ENCODE measurements around the gene QRICH1. TPM values are rescaled to one million over a fixed set of nuclear protein-coding genes. Genes with fewer than 3 reads are reported as not detected.

QRICH1 gene
- total RNA-seq (2014; rRNA removed; shearing (Covaris generic)), result 58.0 and 75.3 TPM in 2 replicates
- 58.2 and 80.4 TPM in 2 replicates for polyA plus RNA-seq (2015; cell fraction: cytosol; rRNA removed)
- polyA plus RNA-seq (2015; cell fraction: nucleus; rRNA removed), result 356 and 506 TPM in 2 replicates

- in situ Hi-C loops (cut with HindIII; ENCODE audit: low pct_unique_long_range_greater_than_20kb, low sequenced_read_pairs), result no loop called here
Measured at GRCh38 chr3:49093853-49094767, at the start of gene QRICH1. Gene QRICH1 (minus strand): TSS chr3:49094071. CDS start chr3:49077017, 17,054 bp downstream.

GRCh38 chr3:49140080-49140479 lies 46.2 kb upstream of the QRICH1 start:
- no peak for DNase-seq (ENCODE audit: low read depth, low spot score)
- in situ Hi-C loops (cut with HindIII; ENCODE audit: low pct_unique_long_range_greater_than_20kb, low sequenced_read_pairs), result no loop called here

More at GRCh38 chr3:49093853-49094767, at the start of gene QRICH1:
- DNase-seq (ENCODE audit: low read depth, low spot score), result peak; percentile 99

GRCh38 chr3:49135499-49135898 lies 41.6 kb upstream of the QRICH1 start:
- DNase-seq (ENCODE audit: low read depth, low spot score), result no peak
- in situ Hi-C loops (cut with HindIII; ENCODE audit: low pct_unique_long_range_greater_than_20kb, low sequenced_read_pairs), result no loop called here

- no peak for DNase-seq (ENCODE audit: low read depth, low spot score)
- in situ Hi-C loops (cut with HindIII; ENCODE audit: low pct_unique_long_range_greater_than_20kb, low sequenced_read_pairs), result no loop called here
Measured at GRCh38 chr3:49134471-49135265, 40.8 kb upstream of the QRICH1 start.

GRCh38 chr3:49133226-49133951 lies 39.5 kb upstream of the QRICH1 start:
- in situ Hi-C loops (cut with HindIII; ENCODE audit: low pct_unique_long_range_greater_than_20kb, low sequenced_read_pairs), result no loop called here

GRCh38 chr3:49132437-49133225 lies 38.8 kb upstream of the QRICH1 start, which contains the start of gene LAMB2:
Gene LAMB2 (minus strand): TSS chr3:49133050. CDS start chr3:49132867, 183 bp downstream.
- in situ Hi-C loops (cut with HindIII; ENCODE audit: low pct_unique_long_range_greater_than_20kb, low sequenced_read_pairs), result no loop called here
- DNase-seq (ENCODE audit: low read depth, low spot score), result peak; percentile 71

More at GRCh38 chr3:49133226-49133951, 39.5 kb upstream of the QRICH1 start:
- peak; percentile 84 for DNase-seq (ENCODE audit: low read depth, low spot score)

GRCh38 chr3:49132073-49132436 lies 38.2 kb upstream of the QRICH1 start:
- in situ Hi-C loops (cut with HindIII; ENCODE audit: low pct_unique_long_range_greater_than_20kb, low sequenced_read_pairs), result no loop called here
- DNase-seq (ENCODE audit: low read depth, low spot score), result no peak

- no peak for DNase-seq (ENCODE audit: low read depth, low spot score)
- in situ Hi-C loops (cut with HindIII; ENCODE audit: low pct_unique_long_range_greater_than_20kb, low sequenced_read_pairs), result no loop called here
Measured at GRCh38 chr3:49131576-49131975, 37.7 kb upstream of the QRICH1 start.

GRCh38 chr3:49131040-49131439 lies 37.2 kb upstream of the QRICH1 start:
- no peak for DNase-seq (ENCODE audit: low read depth, low spot score)
- in situ Hi-C loops (cut with HindIII; ENCODE audit: low pct_unique_long_range_greater_than_20kb, low sequenced_read_pairs), result no loop called here

- DNase-seq (ENCODE audit: low read depth, low spot score), result peak; percentile 50
- in situ Hi-C loops (cut with HindIII; ENCODE audit: low pct_unique_long_range_greater_than_20kb, low sequenced_read_pairs), result no loop called here
Measured at GRCh38 chr3:49124991-49125670, 31.3 kb upstream of the QRICH1 start.

GRCh38 chr3:49124203-49124602 lies 30.3 kb upstream of the QRICH1 start:
- in situ Hi-C loops (cut with HindIII; ENCODE audit: low pct_unique_long_range_greater_than_20kb, low sequenced_read_pairs), result no loop called here
- DNase-seq (ENCODE audit: low read depth, low spot score), result no peak

- no peak for DNase-seq (ENCODE audit: low read depth, low spot score)
- in situ Hi-C loops (cut with HindIII; ENCODE audit: low pct_unique_long_range_greater_than_20kb, low sequenced_read_pairs), result no loop called here
Measured at GRCh38 chr3:49123687-49124086, 29.8 kb upstream of the QRICH1 start.

GRCh38 chr3:49122886-49123545 lies 29.1 kb upstream of the QRICH1 start:
- DNase-seq (ENCODE audit: low read depth, low spot score), result no peak
- in situ Hi-C loops (cut with HindIII; ENCODE audit: low pct_unique_long_range_greater_than_20kb, low sequenced_read_pairs), result no loop called here

- in situ Hi-C loops (cut with HindIII; ENCODE audit: low pct_unique_long_range_greater_than_20kb, low sequenced_read_pairs), result no loop called here
- DNase-seq (ENCODE audit: low read depth, low spot score), result no peak
Measured at GRCh38 chr3:49122451-49122850, 28.6 kb upstream of the QRICH1 start.

GRCh38 chr3:49122022-49122421 lies 28.2 kb upstream of the QRICH1 start:
- in situ Hi-C loops (cut with HindIII; ENCODE audit: low pct_unique_long_range_greater_than_20kb, low sequenced_read_pairs), result no loop called here
- DNase-seq (ENCODE audit: low read depth, low spot score), result no peak

Data from SK-MEL-5 (cell line).